Upper lobe of right lung (tissue), 1 donor: Measurements from ENCODE around the gene STARD7. TPM values are rescaled to one million over a fixed set of nuclear protein-coding genes. Genes with fewer than 3 reads are reported as not detected.

Source experiments
- ATAC-seq: fragments of 200-7000 bp; cut with Tn5 transposase; one replicate; pipeline ENCODE4 v1.9.1; 2020; ENCODE audit warnings: mild to moderate bottlenecking, moderate library complexity
- DNase-seq: peaks from one replicate; pipeline ENCODE4 v3.0.0-alpha.2; 2020
- H3K27ac ChIP-seq: fragments of 200-600 bp; one replicate; pipeline ENCODE4 v1.8.0; 2022
- H3K27me3 ChIP-seq: fragments of 200-600 bp; one replicate; pipeline ENCODE4 v1.8.0; 2022; ENCODE audit warnings: mild to moderate bottlenecking
- H3K36me3 ChIP-seq: fragments of 200-600 bp; one replicate; pipeline ENCODE4 v1.8.0; 2022
- H3K4me1 ChIP-seq: fragments of 200-600 bp; one replicate; pipeline ENCODE4 v1.8.0; 2022
- H3K4me3 ChIP-seq: fragments of 200-600 bp; one replicate; pipeline ENCODE4 v1.8.0; 2022; ENCODE audit warnings: mild to moderate bottlenecking
- H3K9me3 ChIP-seq: fragments of 200-600 bp; one replicate; pipeline ENCODE4 v1.8.0; 2022
- intact Hi-C: fragments of 100-400 bp; cut with DNase I; formaldehyde crosslinking; loops from one replicate; pipeline ENCODE4 v1.11.0; 2022
- total RNA-seq: library from RNA; stranded (reverse); fragmentation: NEBNext Ultra II Directional; extraction: Animal tissue kit (Norgen Biotek cat#: 25700); gene quantifications from one replicate; pipeline ENCODE4 v1.2.1, GENCODE V29; 2021
- TF ChIP-seq, protein P1 (sequence below): fragments of 200-600 bp; IDR thresholded peaks from one replicate; pipeline ENCODE4 v1.8.0; 2022; ENCODE audit warnings: antibody characterized with exemption
- donor health status: DM: no; HTN: yes; CAD: no; lungs with severe emphysema.

Gene STARD7
- total RNA-seq, 1 donor from 2014 or later = 156 TPM

DNA sequence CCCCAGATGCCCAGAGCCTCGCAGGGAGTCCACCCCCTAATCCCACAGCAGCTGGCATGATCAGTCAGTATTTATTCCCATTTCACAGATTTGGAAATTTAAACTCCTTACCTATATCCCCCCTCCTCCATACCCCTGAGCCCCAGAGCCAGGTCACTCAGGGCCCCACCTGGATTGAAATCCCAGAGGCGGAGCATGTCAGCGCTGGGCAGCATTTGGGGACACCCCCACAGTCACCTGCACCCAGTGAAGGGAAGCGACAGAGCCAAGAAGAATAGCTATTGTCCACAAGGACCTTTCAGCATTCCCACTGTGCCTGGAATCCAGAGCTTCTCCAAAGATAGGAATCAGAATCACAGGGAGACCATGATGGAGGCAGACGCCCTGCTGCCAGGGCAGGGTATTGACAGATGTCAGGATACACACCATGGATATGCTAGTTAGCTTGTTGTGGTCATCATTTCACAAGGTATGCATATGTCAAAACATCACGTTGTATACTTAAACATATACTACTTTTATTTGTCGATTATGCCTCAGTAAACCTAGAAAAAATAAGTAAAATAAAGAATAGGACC lies 69.4 kb downstream of the STARD7 start:
- Histone ChIP-seq H3K36me3 (no peaks in the 10 kb centered on the region), H3K27ac (no peak overlapping the region), H3K27me3 (peaks cover 4% of the 10 kb centered on the region), H3K4me1 (peaks cover 6% of the 10 kb centered on the region), H3K9me3 (no peaks in the 10 kb centered on the region), H3K4me3 (no peak overlapping the region)
- TF ChIP-seq, protein P1, sequence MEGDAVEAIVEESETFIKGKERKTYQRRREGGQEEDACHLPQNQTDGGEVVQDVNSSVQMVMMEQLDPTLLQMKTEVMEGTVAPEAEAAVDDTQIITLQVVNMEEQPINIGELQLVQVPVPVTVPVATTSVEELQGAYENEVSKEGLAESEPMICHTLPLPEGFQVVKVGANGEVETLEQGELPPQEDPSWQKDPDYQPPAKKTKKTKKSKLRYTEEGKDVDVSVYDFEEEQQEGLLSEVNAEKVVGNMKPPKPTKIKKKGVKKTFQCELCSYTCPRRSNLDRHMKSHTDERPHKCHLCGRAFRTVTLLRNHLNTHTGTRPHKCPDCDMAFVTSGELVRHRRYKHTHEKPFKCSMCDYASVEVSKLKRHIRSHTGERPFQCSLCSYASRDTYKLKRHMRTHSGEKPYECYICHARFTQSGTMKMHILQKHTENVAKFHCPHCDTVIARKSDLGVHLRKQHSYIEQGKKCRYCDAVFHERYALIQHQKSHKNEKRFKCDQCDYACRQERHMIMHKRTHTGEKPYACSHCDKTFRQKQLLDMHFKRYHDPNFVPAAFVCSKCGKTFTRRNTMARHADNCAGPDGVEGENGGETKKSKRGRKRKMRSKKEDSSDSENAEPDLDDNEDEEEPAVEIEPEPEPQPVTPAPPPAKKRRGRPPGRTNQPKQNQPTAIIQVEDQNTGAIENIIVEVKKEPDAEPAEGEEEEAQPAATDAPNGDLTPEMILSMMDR = no peak
- DNase-seq = no peak
- no peak for ATAC-seq
- intact Hi-C loops = no loop called here

DNA sequence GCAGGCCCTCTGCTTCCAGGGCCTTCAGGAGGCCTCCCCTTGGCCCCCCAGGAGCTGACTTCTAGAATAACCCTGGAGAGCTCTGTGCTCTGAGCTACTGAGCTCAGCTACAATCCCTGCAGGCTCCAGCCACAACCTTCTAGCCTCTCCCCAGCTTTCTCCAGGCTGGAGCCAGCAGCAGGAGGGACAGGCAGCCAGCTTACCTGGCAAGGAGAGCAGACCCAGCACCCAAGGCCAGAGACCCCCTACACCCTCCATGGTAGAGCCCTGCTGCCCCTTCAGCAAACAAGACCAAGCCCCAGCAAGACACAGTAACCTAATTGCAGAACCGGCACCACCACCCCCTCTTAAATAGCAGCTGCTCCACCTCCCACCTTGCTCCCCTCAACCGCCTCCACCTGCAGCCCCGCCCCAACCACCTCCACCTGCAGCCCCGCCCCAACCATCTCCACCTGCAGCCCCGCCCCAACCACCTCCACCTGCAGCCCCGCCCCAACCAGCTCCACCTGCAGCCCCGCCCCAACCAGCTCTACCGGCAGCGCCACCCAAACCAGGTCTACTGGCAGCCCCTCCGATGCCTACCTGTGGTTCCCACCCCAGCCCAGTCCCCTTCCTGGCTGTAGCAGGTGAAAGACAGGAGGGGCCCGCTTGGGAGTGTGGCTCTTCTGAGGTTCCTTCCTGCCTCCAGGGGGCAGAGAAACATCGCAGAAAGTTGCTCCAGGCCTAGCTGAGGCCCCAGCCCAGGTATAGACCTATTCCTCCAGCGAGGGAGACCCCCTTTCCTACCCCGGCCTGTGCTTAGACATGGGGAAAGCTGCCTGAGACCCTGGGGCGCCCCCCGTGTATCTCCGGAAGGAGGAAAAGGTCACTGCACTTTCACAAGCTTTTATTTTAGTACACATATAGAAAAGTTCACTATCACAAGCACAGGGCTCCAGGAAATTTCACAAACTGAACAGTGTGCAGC lies 70.2 kb downstream of the STARD7 start, which contains the start of gene ASTL:
ASTL (minus strand) TSS at position 324 of the 967 bp plus-strand sequence; CDS start at position 258, 66 bp downstream.
- intact Hi-C loops = no loop called here

DNA sequence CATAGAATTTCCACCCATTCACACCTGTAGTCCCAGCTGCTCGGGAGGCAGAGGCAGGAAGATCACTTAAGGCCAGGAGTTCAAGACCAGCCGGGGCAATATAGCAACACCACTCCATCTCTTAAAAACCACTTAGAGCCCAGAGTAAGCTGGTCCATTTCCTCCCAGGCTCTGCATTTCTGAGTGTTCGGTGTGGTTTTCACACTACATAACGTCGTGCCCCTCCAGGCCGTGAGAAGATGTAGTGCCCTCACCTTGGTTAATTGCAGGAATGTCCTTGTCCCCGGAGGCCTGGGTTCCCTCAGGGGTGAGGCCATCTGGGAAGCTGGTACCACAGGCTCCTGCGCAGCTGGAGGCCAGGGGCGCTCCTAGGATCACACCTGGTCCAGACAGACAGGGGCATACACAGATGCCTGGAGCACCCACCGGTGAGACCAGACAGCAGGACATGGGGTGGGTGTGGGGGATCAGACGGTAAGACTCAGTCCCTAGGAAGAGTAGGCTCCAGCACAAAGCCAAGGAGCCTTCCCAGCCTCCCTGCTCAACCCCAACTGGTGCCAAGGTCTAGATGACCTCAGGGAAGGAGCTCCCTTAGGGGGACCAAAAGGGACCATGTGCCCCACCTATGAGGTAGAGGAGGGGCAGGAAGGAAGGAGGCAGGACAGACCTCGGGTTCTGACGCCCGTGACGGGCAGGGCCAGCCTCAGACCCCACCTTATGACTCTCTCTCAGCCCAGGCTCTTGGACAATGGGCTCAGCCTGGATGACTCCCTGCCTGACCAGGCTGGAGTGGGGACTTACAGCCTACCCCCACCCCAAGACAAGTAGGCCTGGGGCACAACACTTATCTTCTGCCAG lies 71.1 kb downstream of the STARD7 start:
- no peaks in the 10 kb centered on the region for H3K9me3 ChIP-seq
- ATAC-seq (no peak), DNase-seq (no peak)
- TF ChIP-seq, protein P1 = no peak
- H3K4me3 ChIP-seq = no peak overlapping the region
- intact Hi-C loops = no loop called here
- H3K27me3 ChIP-seq = no peaks in the 10 kb centered on the region
- H3K27ac ChIP-seq = no peak overlapping the region
- no peaks in the 10 kb centered on the region for H3K4me1 ChIP-seq
- no peaks in the 10 kb centered on the region for H3K36me3 ChIP-seq

More for the DNA sequence above, 70.2 kb downstream of the STARD7 start, which contains the start of gene ASTL:
- no peak within 1 kb of the TSS for H3K27ac ChIP-seq
- ATAC-seq (peak; percentile 74), DNase-seq (peak; percentile 85)
- H3K27me3 ChIP-seq = peaks cover 2% of the 10 kb centered on the region
- no peak within 1 kb of the TSS for H3K4me3 ChIP-seq
- TF ChIP-seq, protein P1 = peak; percentile 49
- H3K9me3 ChIP-seq = no peaks in the 10 kb centered on the region
- no peaks in the 10 kb centered on the region for H3K4me1 ChIP-seq
- H3K36me3 ChIP-seq = no peaks in the 10 kb centered on the region

DNA sequence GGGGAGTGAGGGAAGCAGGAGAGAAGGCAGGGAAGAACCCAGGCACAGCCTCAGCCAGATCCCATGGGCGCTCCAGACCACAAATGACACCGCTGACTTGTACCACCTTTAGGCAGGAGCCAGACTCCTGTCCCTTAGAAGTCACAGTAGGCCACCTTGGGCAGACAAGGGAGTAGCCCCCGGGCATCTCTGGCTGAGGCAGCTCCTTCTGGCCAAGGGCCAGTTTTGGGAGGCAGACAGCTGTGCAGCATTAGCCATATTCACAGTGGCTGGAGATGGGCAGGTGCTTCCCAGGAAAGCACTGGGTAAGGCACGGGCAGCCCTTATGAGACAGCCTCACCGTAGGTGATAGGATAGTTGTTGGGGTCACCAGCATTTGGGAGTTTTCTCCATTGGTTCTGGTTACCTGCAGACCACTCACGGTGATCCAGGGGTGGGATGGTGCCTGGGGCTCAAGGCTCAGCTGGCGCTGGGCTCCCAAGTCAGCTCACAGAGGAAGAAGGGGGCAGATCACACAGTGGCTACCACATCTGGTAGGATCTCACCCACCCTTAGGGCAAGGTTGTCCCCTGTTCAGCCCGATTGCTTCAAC lies 72.4 kb downstream of the STARD7 start:
- no peaks in the 10 kb centered on the region for H3K27me3 ChIP-seq
- intact Hi-C loops = no loop called here

More for the DNA sequence above, 72.4 kb downstream of the STARD7 start:
- no peak overlapping the region for H3K4me3 ChIP-seq
- TF ChIP-seq, protein P1 = no peak
- H3K4me1 ChIP-seq = no peaks in the 10 kb centered on the region
- no peaks in the 10 kb centered on the region for H3K9me3 ChIP-seq
- DNase-seq = no peak
- no peaks in the 10 kb centered on the region for H3K36me3 ChIP-seq
- no peak for ATAC-seq
- no peak overlapping the region for H3K27ac ChIP-seq
